Activated B cell treated with CpG ODN at 0.5 μM for 24 hours (primary cell): Measurements from ENCODE around the gene NRG3. TPM values are rescaled to one million over a fixed set of nuclear protein-coding genes. Genes with fewer than 3 reads are reported as not detected.

ENCODE experiments used
- ATAC-seq: fragments of 200-7000 bp; cut with Tn5 transposase; one replicate; pipeline ENCODE4 v1.10.0; 2021; ENCODE audit warnings: low read depth, mild to moderate bottlenecking, moderate library complexity
- CTCF ChIA-PET: fragments of 350-600 bp; sonication (Branson Sonifier 250); formaldehyde crosslinking; loops from one replicate; lab custom pipeline; 2021; ENCODE audit warnings: antibody characterized with exemption; lab: Charles Lee
- POLR2A ChIA-PET: fragments of 350-600 bp; sonication (Branson Sonifier 250); formaldehyde crosslinking; loops from one replicate; lab custom pipeline; 2021; ENCODE audit warnings: antibody characterized with exemption; lab: Charles Lee
- DNase-seq: peaks from one replicate; pipeline ENCODE4 v3.0.0; 2022
- H3K27ac Mint-ChIP-seq: one replicate; pipeline ENCODE4 v1.8.0; 2020; ENCODE audit warnings: mixed read lengths
- H3K27me3 Mint-ChIP-seq: one replicate; pipeline ENCODE4 v1.8.0; 2021; ENCODE audit warnings: mixed read lengths
- H3K36me3 Mint-ChIP-seq: one replicate; pipeline ENCODE4 v1.8.0; 2021; ENCODE audit warnings: low read depth, mixed read lengths
- H3K4me1 Mint-ChIP-seq: one replicate; pipeline ENCODE4 v1.8.0; 2021; ENCODE audit warnings: mixed read lengths
- H3K4me3 Mint-ChIP-seq: one replicate; pipeline ENCODE4 v1.8.0; 2020; ENCODE audit warnings: mild to moderate bottlenecking, mixed read lengths
- H3K9me3 Mint-ChIP-seq: one replicate; pipeline ENCODE4 v1.8.0; 2020; ENCODE audit warnings: mixed read lengths
- intact Hi-C: fragments of 100-400 bp; cut with micrococcal nuclease; formaldehyde crosslinking; loops from one replicate; pipeline ENCODE4 v1.15.1; 2024
- total RNA-seq: library from RNA; stranded (reverse); gene quantifications from 2 replicates; pipeline ENCODE4 v1.2.3, GENCODE V29; 2022
- TF ChIP-seq, protein P1 (sequence below): fragments of 200-600 bp; IDR thresholded peaks from one replicate; pipeline ENCODE4 v1.8.0; 2022; ENCODE audit warnings: antibody characterized with exemption, mild to moderate bottlenecking

NRG3 gene
- total RNA-seq, 1 donor from 2014 or later = not detected

DNA sequence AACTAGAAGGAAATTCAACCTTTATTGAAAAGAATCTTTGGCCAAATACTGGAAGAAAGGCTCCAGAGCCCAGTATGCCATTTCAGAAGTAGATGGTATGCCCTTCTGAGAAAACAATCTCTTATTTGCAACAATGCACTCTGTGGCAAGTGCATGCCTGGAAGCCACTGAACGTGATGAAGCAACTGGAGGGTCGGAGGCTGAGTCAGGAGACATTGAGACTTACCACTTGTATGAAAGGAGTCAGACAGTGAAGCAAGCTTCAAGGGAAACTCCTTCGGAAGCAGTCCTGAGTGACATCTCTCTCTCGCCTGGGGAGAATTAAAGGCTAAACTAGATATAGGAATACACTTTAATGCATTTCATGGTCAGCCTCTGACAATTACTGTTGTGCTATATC, 353.7 kb downstream of the NRG3 start:
- Mint-ChIP-seq H3K4me3 (no peak overlapping the region), H3K4me1 (no peaks in the 10 kb centered on the region), H3K27me3 (no peaks in the 10 kb centered on the region), H3K36me3 (no peaks in the 10 kb centered on the region), H3K27ac (no peak overlapping the region), H3K9me3 (peaks cover 7% of the 10 kb centered on the region)
- CTCF ChIA-PET = no interaction called here
- DNase-seq (no peak), ATAC-seq (no peak)
- intact Hi-C loops = no loop called here
- TF ChIP-seq, protein P1, sequence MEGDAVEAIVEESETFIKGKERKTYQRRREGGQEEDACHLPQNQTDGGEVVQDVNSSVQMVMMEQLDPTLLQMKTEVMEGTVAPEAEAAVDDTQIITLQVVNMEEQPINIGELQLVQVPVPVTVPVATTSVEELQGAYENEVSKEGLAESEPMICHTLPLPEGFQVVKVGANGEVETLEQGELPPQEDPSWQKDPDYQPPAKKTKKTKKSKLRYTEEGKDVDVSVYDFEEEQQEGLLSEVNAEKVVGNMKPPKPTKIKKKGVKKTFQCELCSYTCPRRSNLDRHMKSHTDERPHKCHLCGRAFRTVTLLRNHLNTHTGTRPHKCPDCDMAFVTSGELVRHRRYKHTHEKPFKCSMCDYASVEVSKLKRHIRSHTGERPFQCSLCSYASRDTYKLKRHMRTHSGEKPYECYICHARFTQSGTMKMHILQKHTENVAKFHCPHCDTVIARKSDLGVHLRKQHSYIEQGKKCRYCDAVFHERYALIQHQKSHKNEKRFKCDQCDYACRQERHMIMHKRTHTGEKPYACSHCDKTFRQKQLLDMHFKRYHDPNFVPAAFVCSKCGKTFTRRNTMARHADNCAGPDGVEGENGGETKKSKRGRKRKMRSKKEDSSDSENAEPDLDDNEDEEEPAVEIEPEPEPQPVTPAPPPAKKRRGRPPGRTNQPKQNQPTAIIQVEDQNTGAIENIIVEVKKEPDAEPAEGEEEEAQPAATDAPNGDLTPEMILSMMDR = no peak
- POLR2A ChIA-PET = no interaction called here

DNA sequence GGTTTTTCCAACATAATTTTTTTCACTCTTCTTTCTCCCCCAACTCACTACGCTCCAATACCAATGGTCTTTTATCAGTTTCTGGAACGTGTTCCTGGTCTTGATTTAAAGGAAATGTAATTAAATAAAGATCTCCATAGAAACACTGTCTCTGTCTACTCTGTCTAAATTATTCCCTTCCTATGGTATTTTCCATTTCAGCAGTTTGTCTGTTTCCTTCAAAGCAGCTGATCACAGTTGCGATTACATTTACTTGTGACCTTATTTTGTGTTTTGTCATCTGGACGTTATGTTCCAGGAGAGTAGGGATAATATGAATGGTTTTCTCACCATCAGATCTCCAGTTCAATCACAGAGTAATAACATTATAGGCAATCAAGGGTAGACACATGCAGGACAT, 359.2 kb downstream of the NRG3 start:
- Mint-ChIP-seq H3K27me3 (no peaks in the 10 kb centered on the region), H3K4me3 (no peak overlapping the region), H3K36me3 (no peaks in the 10 kb centered on the region), H3K4me1 (no peaks in the 10 kb centered on the region), H3K9me3 (peaks cover 4% of the 10 kb centered on the region), H3K27ac (no peak overlapping the region)
- TF ChIP-seq, protein P1 = no peak
- intact Hi-C loops = no loop called here
- POLR2A ChIA-PET = no interaction called here
- DNase-seq (no peak), ATAC-seq (no peak)
- CTCF ChIA-PET = no interaction called here

DNA sequence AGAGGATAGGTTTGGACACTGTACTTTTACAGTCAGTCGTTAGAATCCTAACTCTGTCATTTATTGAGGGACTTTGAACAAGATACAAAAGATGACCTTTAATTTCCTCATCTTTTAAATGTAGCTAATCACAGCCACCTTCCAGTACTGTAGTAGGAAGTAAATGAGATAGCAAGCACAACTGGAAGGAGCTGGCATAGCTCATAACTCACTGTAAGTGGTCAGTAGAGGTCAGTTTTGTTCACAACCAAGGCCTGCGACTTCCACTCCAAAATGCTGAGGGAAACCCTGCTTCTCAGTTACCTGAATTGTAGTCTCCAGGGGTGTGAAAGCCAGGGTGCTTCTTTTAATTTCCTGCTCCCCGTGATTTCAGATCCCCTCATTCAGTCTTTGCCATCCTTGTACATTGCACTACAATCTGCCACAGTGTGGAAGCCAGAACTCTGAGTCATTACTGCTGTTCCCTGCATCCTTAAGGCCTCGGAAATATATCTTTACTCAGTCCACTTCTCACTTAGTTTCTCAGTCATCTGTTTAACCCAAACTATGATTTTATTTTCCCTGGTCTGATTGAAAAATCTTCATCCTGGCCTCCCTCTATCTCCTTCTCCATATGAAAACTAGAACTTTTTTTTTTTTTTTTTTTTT, 361.2 kb downstream of the NRG3 start:
- Mint-ChIP-seq H3K36me3 (no peaks in the 10 kb centered on the region), H3K4me3 (no peak overlapping the region), H3K27me3 (no peaks in the 10 kb centered on the region), H3K4me1 (no peaks in the 10 kb centered on the region), H3K9me3 (peaks cover 2% of the 10 kb centered on the region), H3K27ac (no peak overlapping the region)
- TF ChIP-seq, protein P1 = no peak
- ATAC-seq = no peak
- POLR2A ChIA-PET = no interaction called here
- intact Hi-C loops = no loop called here
- no peak for DNase-seq
- CTCF ChIA-PET = interaction anchor here (0.6 kb wide), 1 partner anchor 10 kb away, joined by 3 read pairs; no protein-coding TSS in a partner anchor

DNA sequence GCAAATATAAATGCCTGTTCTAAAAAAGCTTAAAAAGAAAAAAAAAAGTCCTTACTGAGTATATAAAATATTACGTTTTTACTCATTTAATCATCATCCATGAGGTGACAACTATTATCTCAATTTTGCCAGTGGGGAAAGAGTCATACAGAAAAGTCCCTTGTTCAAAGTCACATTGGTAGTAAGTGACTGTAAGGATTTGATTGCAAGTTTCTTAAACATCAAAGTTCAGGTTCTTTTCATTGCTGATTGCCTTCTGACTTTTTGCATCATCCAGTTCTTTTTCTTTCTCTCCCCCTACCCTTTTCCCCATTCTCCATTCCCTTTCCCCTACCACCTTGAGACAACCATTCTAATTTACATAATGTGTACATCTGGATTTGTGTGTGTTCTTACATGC, 363.3 kb downstream of the NRG3 start:
- intact Hi-C loops = no loop called here
- TF ChIP-seq, protein P1 = no peak
- Mint-ChIP-seq H3K4me3 (no peak overlapping the region), H3K36me3 (no peaks in the 10 kb centered on the region), H3K9me3 (no peaks in the 10 kb centered on the region), H3K27me3 (no peaks in the 10 kb centered on the region), H3K4me1 (no peaks in the 10 kb centered on the region), H3K27ac (no peak overlapping the region)
- ChIA-PET CTCF (no interaction called here), POLR2A (no interaction called here)
- ATAC-seq (no peak), DNase-seq (no peak)

DNA sequence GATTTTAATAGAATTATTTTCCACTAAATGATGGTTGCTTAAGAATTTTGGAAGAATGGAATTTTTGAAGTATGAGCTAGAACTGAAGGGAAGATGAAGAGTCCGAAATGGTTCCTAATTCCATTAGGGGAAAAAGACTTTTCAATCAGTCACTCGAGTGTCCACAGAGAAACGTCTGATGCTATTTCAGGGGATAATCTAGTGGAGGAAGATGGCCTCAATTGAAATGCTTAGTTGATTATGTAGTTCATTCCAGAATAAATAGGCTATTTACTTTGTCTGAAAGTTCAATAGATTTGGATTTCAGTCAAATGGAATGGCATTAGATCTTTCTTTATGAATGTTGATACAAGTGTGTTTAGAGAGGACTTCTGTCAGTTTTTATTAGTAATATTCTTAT, 365.4 kb downstream of the NRG3 start:
- CTCF ChIA-PET = no interaction called here
- TF ChIP-seq, protein P1 = no peak
- Mint-ChIP-seq H3K36me3 (no peaks in the 10 kb centered on the region), H3K27ac (no peak overlapping the region), H3K9me3 (no peaks in the 10 kb centered on the region), H3K4me3 (no peak overlapping the region), H3K4me1 (no peaks in the 10 kb centered on the region), H3K27me3 (no peaks in the 10 kb centered on the region)
- ATAC-seq = no peak
- no peak for DNase-seq
- intact Hi-C loops = no loop called here
- POLR2A ChIA-PET = no interaction called here
